GM21723 (cell line): ENCODE measurements around the gene THEM4.

Experiments used
- ATAC-seq: cut with Tn5 transposase; IDR thresholded peaks from one replicate; pipeline ENCODE4 v1.9.1; 2021; ENCODE audit warnings: mild to moderate bottlenecking, moderate library complexity; ENCODE audit not compliant: unreplicated experiment

THEM4 gene

GRCh38 chr1:151839082-151839412 lies 70.3 kb downstream of the THEM4 start:
- ATAC-seq, result no peak

- no peak for ATAC-seq
These were observed 70.9 kb downstream of the THEM4 start for GRCh38 chr1:151838222-151839081.

- ATAC-seq, result no peak
These were observed 71.5 kb downstream of the THEM4 start for GRCh38 chr1:151837884-151838221.

GRCh38 chr1:151837197-151837596 lies 72.1 kb downstream of the THEM4 start:
- ATAC-seq, result no peak

GRCh38 chr1:151835596-151835995 lies 73.7 kb downstream of the THEM4 start:
- no peak for ATAC-seq

- ATAC-seq, result no peak
These were observed 75.1 kb downstream of the THEM4 start for GRCh38 chr1:151834239-151834638.

- no peak for ATAC-seq
These were observed 76.0 kb downstream of the THEM4 start for GRCh38 chr1:151833172-151833900.

GRCh38 chr1:151832318-151832980 lies 76.9 kb downstream of the THEM4 start:
- ATAC-seq, result no peak

GRCh38 chr1:151831605-151832004 lies 77.7 kb downstream of the THEM4 start, which contains the start of gene RORC:
Gene RORC (minus strand): TSS chr1:151831802. CDS start chr1:151831764, 38 bp downstream.
- no peak for ATAC-seq

- no peak for ATAC-seq
These were observed 78.1 kb downstream of the THEM4 start for GRCh38 chr1:151831256-151831591.

- no peak for ATAC-seq
These were observed 79.3 kb downstream of the THEM4 start for GRCh38 chr1:151830055-151830454.

GRCh38 chr1:151829352-151830046 lies 79.8 kb downstream of the THEM4 start:
- ATAC-seq, result no peak

- no peak for ATAC-seq
These were observed 80.4 kb downstream of the THEM4 start for GRCh38 chr1:151828921-151829320.

GRCh38 chr1:151827853-151828252 lies 81.5 kb downstream of the THEM4 start:
- no peak for ATAC-seq

GRCh38 chr1:151825751-151826660 lies 83.3 kb downstream of the THEM4 start:
- ATAC-seq, result no peak

- no peak for ATAC-seq
These were observed 84.1 kb downstream of the THEM4 start for GRCh38 chr1:151825204-151825603.
